Central memory CD8-positive, alpha-beta T cell (primary cell): ENCODE data around the gene MCEMP1.

Source experiments
- ATAC-seq: fragments of 150-1000 bp; cut with Tn5 transposase; replicated peaks from 2 replicates; pipeline ENCODE4 v1.10.0; 2022; ENCODE audit warnings: mild to moderate bottlenecking, moderate FRiP score, moderate number of reproducible peaks; ENCODE audit not compliant: poor library complexity, severe bottlenecking; ENCODE audit errors: extremely low read depth
- DNase-seq, 2 donors: peaks; one replicate each; pipeline ENCODE4 v3.0.0; 2021; ENCODE audit warnings: low spot score in 2 of 2
- H3K27ac Mint-ChIP-seq: one replicate; pipeline ENCODE4 v1.8.0; 2022; ENCODE audit warnings: low read depth, mild to moderate bottlenecking, moderate library complexity, mixed read lengths
- H3K27me3 Mint-ChIP-seq: one replicate; pipeline ENCODE4 v1.8.0; 2022; ENCODE audit warnings: mixed read lengths
- H3K36me3 Mint-ChIP-seq: one replicate; pipeline ENCODE4 v1.8.0; 2022; ENCODE audit warnings: mild to moderate bottlenecking, moderate library complexity, mixed read lengths; ENCODE audit not compliant: insufficient read depth
- H3K4me1 Mint-ChIP-seq: one replicate; pipeline ENCODE4 v1.8.0; 2022; ENCODE audit warnings: mixed read lengths
- H3K4me3 Mint-ChIP-seq: one replicate; pipeline ENCODE4 v1.8.0; 2022; ENCODE audit warnings: mild to moderate bottlenecking, moderate library complexity, mixed read lengths
- H3K9me3 Mint-ChIP-seq: one replicate; pipeline ENCODE4 v1.8.0; 2022; ENCODE audit warnings: mixed read lengths

MCEMP1 gene

GRCh38 chr19:7699003-7699402 lies 22.1 kb downstream of the MCEMP1 start:
- no peak overlapping the region for H3K4me3 Mint-ChIP-seq

GRCh38 chr19:7699417-7700401 lies 22.8 kb downstream of the MCEMP1 start:
- no peak for DNase-seq
- Mint-ChIP-seq H3K4me1 (peaks cover 11% of the 10 kb centered on the region), H3K36me3 (peaks cover 2% of the 10 kb centered on the region), H3K27me3 (peaks cover 30% of the 10 kb centered on the region), H3K4me3 (no peak overlapping the region), H3K27ac (no peak overlapping the region), H3K9me3 (no peaks in the 10 kb centered on the region)
- no peak for ATAC-seq

More at GRCh38 chr19:7699003-7699402, 22.1 kb downstream of the MCEMP1 start:
- ATAC-seq (no peak), DNase-seq (no peak)
- Mint-ChIP-seq H3K4me1 (peaks cover 11% of the 10 kb centered on the region), H3K36me3 (peaks cover 2% of the 10 kb centered on the region), H3K27ac (no peak overlapping the region), H3K27me3 (peaks cover 30% of the 10 kb centered on the region), H3K9me3 (no peaks in the 10 kb centered on the region)

GRCh38 chr19:7701049-7701653 lies 24.3 kb downstream of the MCEMP1 start:
- Mint-ChIP-seq H3K36me3 (peaks cover 2% of the 10 kb centered on the region), H3K4me1 (peaks cover 21% of the 10 kb centered on the region), H3K9me3 (no peaks in the 10 kb centered on the region), H3K27me3 (peaks cover 30% of the 10 kb centered on the region), H3K4me3 (no peak overlapping the region), H3K27ac (no peak overlapping the region)
- ATAC-seq (no peak), DNase-seq (no peak)

- ATAC-seq (no peak), DNase-seq (no peak)
- H3K4me1 Mint-ChIP-seq = peaks cover 28% of the 10 kb centered on the region
- H3K36me3 Mint-ChIP-seq = peaks cover 2% of the 10 kb centered on the region
- peak within 1 kb of the TSS; percentile 49 for H3K27ac Mint-ChIP-seq
- no peaks in the 10 kb centered on the region for H3K9me3 Mint-ChIP-seq
- no peak within 1 kb of the TSS for H3K4me3 Mint-ChIP-seq
- H3K27me3 Mint-ChIP-seq = peaks cover 30% of the 10 kb centered on the region
Observed at GRCh38 chr19:7701654-7702457, 25.0 kb downstream of the MCEMP1 start, which contains the start of gene FCER2. Gene FCER2 (minus strand): TSS chr19:7702131. CDS start chr19:7699760, 2,371 bp downstream.

- Mint-ChIP-seq H3K4me1 (peaks cover 32% of the 10 kb centered on the region), H3K27me3 (peaks cover 20% of the 10 kb centered on the region), H3K36me3 (peaks cover 2% of the 10 kb centered on the region), H3K9me3 (no peaks in the 10 kb centered on the region), H3K4me3 (no peak overlapping the region), H3K27ac (no peak overlapping the region)
- DNase-seq = no peak
- ATAC-seq = no peak
Observed at GRCh38 chr19:7703332-7703731, 26.4 kb downstream of the MCEMP1 start.

GRCh38 chr19:7704280-7705060 lies 27.6 kb downstream of the MCEMP1 start:
- no peak for DNase-seq
- peaks cover 30% of the 10 kb centered on the region for H3K4me1 Mint-ChIP-seq
- peaks cover 8% of the 10 kb centered on the region for H3K27me3 Mint-ChIP-seq
- no peak for ATAC-seq
- no peaks in the 10 kb centered on the region for H3K9me3 Mint-ChIP-seq
- peaks cover 2% of the 10 kb centered on the region for H3K36me3 Mint-ChIP-seq
- no peak overlapping the region for H3K4me3 Mint-ChIP-seq
- no peak overlapping the region for H3K27ac Mint-ChIP-seq

GRCh38 chr19:7705387-7706187 lies 28.7 kb downstream of the MCEMP1 start:
- ATAC-seq = peak; percentile 95

GRCh38 chr19:7706188-7706954 lies 29.5 kb downstream of the MCEMP1 start:
- Mint-ChIP-seq H3K4me1 (peaks cover 26% of the 10 kb centered on the region), H3K27ac (peak overlapping the region; percentile 93), H3K36me3 (no peaks in the 10 kb centered on the region), H3K9me3 (no peaks in the 10 kb centered on the region), H3K4me3 (peak overlapping the region; percentile 58), H3K27me3 (no peaks in the 10 kb centered on the region)
- no peak for ATAC-seq
- DNase-seq = no peak

More at GRCh38 chr19:7705387-7706187, 28.7 kb downstream of the MCEMP1 start:
- Mint-ChIP-seq H3K4me1 (peaks cover 26% of the 10 kb centered on the region), H3K9me3 (no peaks in the 10 kb centered on the region), H3K27me3 (no peaks in the 10 kb centered on the region), H3K36me3 (no peaks in the 10 kb centered on the region), H3K27ac (peak overlapping the region; percentile 93), H3K4me3 (peak overlapping the region; percentile 58)
- DNase-seq = peak; percentile 47 to 63

GRCh38 chr19:7706955-7707456 lies 30.1 kb downstream of the MCEMP1 start:
- no peak for ATAC-seq
- Mint-ChIP-seq H3K4me3 (peak overlapping the region; percentile 58), H3K4me1 (peaks cover 26% of the 10 kb centered on the region), H3K36me3 (no peaks in the 10 kb centered on the region), H3K27ac (peak overlapping the region; percentile 93), H3K9me3 (no peaks in the 10 kb centered on the region), H3K27me3 (no peaks in the 10 kb centered on the region)
- DNase-seq = no peak

GRCh38 chr19:7709932-7710460 lies 33.1 kb downstream of the MCEMP1 start:
- no peaks in the 10 kb centered on the region for H3K36me3 Mint-ChIP-seq
- peaks cover 26% of the 10 kb centered on the region for H3K4me1 Mint-ChIP-seq
- no peaks in the 10 kb centered on the region for H3K27me3 Mint-ChIP-seq
- no peak overlapping the region for H3K27ac Mint-ChIP-seq
- H3K4me3 Mint-ChIP-seq = no peak overlapping the region
- no peaks in the 10 kb centered on the region for H3K9me3 Mint-ChIP-seq
- ATAC-seq (no peak), DNase-seq (no peak)
